ENCODE data around the gene PQBP1.

PQBP1 gene

DNA sequence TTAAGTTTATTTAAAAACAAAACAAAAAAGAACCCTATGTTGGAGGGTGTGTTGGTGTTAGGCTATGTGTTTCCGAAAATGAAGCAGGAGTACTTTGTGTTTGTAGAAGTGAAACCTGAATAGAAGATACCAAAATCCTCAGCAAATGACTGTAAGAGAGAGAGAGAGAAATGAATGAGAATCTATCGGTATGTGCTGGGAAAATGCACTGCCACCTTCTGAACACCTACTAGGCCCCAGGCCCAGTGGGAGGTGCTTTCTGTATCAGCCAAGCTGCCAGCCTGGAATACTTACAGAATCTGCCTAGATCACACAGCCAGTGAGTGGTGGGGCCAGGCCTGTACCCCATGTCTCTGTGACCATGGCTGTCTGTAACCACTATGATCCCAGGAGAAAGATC lies 36.0 kb downstream of the PQBP1 start:
- H3K4me3 ChIP-seq (ENCODE audit: low read depth, low read length): no peak overlapping the region
- in situ Hi-C loops (cut with HindIII; ENCODE audit: low sequenced_read_pairs): no loop called here
- DNase-seq (ENCODE audit: low read depth): no peak
- TF ChIP-seq, protein P1, sequence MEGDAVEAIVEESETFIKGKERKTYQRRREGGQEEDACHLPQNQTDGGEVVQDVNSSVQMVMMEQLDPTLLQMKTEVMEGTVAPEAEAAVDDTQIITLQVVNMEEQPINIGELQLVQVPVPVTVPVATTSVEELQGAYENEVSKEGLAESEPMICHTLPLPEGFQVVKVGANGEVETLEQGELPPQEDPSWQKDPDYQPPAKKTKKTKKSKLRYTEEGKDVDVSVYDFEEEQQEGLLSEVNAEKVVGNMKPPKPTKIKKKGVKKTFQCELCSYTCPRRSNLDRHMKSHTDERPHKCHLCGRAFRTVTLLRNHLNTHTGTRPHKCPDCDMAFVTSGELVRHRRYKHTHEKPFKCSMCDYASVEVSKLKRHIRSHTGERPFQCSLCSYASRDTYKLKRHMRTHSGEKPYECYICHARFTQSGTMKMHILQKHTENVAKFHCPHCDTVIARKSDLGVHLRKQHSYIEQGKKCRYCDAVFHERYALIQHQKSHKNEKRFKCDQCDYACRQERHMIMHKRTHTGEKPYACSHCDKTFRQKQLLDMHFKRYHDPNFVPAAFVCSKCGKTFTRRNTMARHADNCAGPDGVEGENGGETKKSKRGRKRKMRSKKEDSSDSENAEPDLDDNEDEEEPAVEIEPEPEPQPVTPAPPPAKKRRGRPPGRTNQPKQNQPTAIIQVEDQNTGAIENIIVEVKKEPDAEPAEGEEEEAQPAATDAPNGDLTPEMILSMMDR (IDR thresholded peaks at IDR 0.05; ENCODE audit: low read depth, low read length, missing control alignments): no peak

DNA sequence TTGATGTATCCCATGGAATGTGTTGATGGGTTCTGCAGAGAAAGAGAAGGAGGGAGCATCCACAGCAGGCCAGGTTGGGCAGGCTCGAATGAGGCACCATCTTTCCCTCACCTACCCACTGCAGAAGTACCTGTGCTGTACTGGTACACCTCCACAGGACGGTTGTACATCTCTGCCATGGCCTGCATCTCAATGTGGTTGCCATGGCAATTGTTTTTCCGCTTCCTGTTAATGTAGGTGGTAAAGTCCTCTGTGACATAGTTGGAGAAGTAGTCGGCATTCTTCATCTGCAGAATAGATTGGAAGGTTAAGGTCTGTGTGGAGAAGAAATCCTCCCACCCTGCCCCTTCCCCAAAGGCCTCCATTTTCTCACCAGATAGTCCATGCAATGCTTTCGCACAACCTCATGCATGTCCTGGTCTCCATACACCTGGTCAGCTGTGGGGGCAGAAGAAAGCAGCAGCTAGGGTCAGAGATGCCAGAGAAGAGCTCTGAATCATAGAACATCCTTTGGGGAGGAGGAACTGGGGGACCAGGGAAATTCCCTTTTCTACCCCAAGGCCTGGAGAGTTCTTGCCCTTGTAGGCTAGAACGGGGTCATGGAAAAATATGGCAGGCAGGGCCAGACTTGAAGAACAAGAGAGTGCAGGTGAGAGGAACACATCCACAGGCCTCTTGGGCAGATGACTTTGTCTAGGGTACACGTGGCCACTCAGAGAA lies 37.0 kb downstream of the PQBP1 start:
- DNase-seq (ENCODE audit: low read depth): no peak
- in situ Hi-C loops (cut with HindIII; ENCODE audit: low sequenced_read_pairs): no loop called here
- no peak overlapping the region for H3K4me3 ChIP-seq (ENCODE audit: low read depth, low read length)
- TF ChIP-seq, protein P1 (IDR thresholded peaks at IDR 0.05; ENCODE audit: low read depth, low read length, missing control alignments): no peak

DNA sequence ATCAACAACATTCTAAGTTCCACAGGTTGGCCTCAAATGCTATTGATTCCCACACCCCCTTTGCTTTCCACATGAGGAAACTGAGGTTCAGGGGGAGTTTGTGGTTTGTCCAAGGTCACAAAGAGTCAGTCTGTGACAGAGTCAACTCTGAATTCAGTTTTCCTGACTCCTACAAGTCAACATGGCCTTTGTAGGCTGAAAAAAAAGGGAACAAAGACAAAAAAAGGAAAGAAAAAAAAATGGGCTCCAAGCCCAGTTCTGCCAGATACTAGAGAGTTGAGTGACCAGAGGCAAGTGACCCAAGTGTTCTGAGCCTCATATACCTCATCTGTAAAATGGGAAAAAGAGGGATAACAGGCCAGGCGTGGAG lies 37.6 kb downstream of the PQBP1 start:
- in situ Hi-C loops (cut with HindIII; ENCODE audit: low sequenced_read_pairs): no loop called here
- TF ChIP-seq, protein P1 (IDR thresholded peaks at IDR 0.05; ENCODE audit: low read depth, low read length, missing control alignments): no peak
- no peak overlapping the region for H3K4me3 ChIP-seq (ENCODE audit: low read depth, low read length)
- DNase-seq (ENCODE audit: low read depth): no peak

DNA sequence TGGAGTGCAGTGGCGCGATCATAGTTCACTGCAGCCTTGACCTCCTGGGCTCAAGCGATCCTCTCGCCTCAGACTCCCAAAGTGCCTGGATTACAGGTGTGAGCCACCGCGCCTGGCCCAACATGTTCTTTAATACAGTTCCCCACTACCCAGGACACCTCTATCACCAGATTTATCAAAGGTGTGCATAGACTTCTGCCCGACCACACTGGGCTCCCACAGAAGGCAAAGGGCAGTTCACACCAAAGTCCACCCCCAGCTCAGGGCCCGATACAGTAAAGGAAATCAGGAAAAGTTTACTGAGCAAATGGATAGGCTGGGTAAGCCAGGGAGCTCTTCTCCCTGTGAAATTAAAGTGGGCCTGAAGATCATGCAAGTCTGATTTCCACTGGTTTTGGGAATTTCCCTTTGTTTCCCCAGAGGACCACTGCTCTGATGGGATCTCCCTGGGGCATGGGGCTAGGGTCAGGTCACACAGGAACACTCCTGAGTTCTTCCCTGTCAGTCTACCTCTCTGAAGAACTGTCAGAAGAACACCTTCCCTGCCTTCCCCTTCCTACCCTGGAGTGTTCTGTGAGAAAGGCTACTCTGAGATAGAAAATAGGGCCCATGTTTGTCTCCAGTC lies 38.8 kb downstream of the PQBP1 start:
- in situ Hi-C loops (cut with HindIII; ENCODE audit: low sequenced_read_pairs): no loop called here
- no peak for DNase-seq (ENCODE audit: low read depth)
- H3K4me3 ChIP-seq (ENCODE audit: low read depth, low read length): no peak overlapping the region
- TF ChIP-seq, protein P1 (IDR thresholded peaks at IDR 0.05; ENCODE audit: low read depth, low read length, missing control alignments): no peak

DNA sequence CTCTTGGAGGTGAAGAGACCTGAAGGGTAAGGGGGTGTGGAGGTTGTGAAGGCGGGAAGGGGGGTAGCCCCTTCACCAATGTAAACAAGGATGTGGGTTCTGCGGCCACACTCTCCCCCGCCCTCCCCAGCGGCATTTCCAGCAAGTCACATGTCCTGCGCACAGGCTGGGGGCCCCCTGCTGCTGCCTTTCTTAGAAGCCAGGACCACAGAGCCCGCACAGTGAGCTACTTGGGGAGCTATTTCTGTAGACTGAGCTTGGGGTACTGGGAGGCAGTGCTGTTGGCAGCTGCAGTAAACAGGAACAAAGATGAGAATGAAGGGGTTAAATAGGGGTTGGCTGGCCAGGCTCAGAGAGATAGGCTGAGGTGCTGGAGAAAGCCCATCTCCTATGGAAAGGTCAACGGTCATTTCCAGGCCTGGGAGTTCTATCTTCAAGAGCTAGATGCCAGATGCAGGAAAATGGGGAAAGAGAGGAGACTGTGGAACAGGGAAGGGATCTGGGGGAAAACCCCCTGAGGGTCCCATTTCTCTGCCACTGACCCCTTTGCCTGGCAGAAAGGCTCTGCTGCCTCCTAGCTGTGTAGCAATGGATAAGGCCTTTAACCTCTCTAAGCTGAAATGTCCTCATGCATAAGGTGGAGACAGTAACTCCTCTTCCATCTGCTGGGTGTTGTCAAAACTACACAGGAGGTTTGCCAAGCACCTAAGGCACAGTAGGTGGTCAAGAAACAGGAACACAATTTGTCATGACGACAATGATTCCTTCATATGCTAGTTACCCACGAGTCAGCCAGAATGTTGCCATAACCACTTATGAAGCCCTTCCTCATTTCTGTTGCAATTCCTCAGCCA lies 39.6 kb downstream of the PQBP1 start:
- DNase-seq (ENCODE audit: low read depth): peak; percentile 65
- no peak overlapping the region for H3K4me3 ChIP-seq (ENCODE audit: low read depth, low read length)
- TF ChIP-seq, protein P1 (IDR thresholded peaks at IDR 0.05; ENCODE audit: low read depth, low read length, missing control alignments): peak; percentile 36
- in situ Hi-C loops (cut with HindIII; ENCODE audit: low sequenced_read_pairs): no loop called here

DNA sequence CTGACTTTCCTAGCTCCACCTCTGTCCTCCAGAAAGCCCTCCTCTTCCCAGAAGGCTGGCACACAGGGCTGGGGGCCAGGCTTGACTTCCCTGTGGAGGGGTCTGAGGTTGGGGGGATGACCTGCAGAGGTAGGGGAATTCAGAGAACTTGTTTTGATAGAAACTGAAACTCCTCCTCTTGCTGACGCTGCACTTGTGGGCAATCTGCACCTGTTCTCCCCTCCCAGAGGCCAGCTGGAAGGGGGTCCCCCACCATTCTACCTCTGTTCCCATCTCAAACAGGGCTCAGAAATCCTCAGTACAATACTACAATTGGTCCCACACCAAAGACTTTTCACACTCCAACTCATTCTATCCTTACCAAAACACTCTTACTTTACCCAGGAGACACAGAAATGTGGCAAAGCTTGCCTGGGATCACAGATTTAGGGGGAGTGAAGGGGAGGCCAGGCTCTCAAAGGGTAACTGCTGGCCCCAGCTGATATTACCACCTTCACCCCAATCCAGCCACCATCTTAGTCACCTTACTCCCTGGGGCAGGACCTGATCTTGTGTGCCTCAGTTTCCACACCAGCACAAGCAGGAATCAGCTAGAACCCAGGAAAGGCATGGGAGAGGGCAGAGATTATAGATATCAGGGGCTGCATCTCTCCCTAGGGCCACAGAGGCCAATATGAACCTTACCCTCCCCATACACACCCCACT lies 41.1 kb downstream of the PQBP1 start:
- DNase-seq (ENCODE audit: low read depth): no peak

More for the DNA sequence above, 41.1 kb downstream of the PQBP1 start:
- TF ChIP-seq, protein P1 (IDR thresholded peaks at IDR 0.05; ENCODE audit: low read depth, low read length, missing control alignments): no peak
- in situ Hi-C loops (cut with HindIII; ENCODE audit: low sequenced_read_pairs): no loop called here
- H3K4me3 ChIP-seq (ENCODE audit: low read depth, low read length): no peak overlapping the region

Data from astrocyte of the cerebellum (primary cell).